HCT116 (cell line): ENCODE measurements around the gene SLC4A4. TPM values are rescaled to one million over a fixed set of nuclear protein-coding genes. Genes with fewer than 3 reads are reported as not detected.

ENCODE experiments used
- ATAC-seq: fragments of 200-7000 bp; cut with Tn5 transposase; 2 replicates; pipeline ENCODE4 v1.9.1; 2020; ENCODE audit warnings: mild to moderate bottlenecking, moderate library complexity
- BruUV-seq: library from RNA; stranded (reverse); fragments of 400-500 nt; replicated peaks from 2 replicates; lab custom pipeline; 2021; lab: Mats Ljungman, UMichigan
- CTCF ChIA-PET: fragments of 300-600 bp; sonication (Branson Sonifier 250); formaldehyde crosslinking; loops from one replicate; lab custom pipeline; 2021; ENCODE audit warnings: antibody characterized with exemption; lab: Charles Lee
- POLR2A ChIA-PET: fragments of 300-600, 350-600 bp; sonication (Branson Sonifier 250); formaldehyde crosslinking; loops from one replicate; lab custom pipeline; 2021; ENCODE audit warnings: antibody characterized with exemption; lab: Charles Lee
- RAD21 ChIA-PET, 2 experiments: fragments of 300-600 bp; sonication (Branson Sonifier 250); formaldehyde crosslinking; loops; one replicate each; lab custom pipeline; 2023; ENCODE audit warnings: low total read pairs in 2 of 2; ENCODE audit not compliant: uncharacterized antibody in 2 of 2, unreplicated experiment in 2 of 2, low non-redundant PET in 1 of 2; lab: Charles Lee
- DNase-seq: peaks from one replicate; pipeline ENCODE4 v3.0.0-alpha.2; 2010; ENCODE audit warnings: low read depth, low spot score
- H2AFZ ChIP-seq: fragments of 200-600 bp; shearing (Covaris generic), sonication (generic); 2 replicates; pipeline ENCODE4 v1.6.1; 2017; ENCODE audit warnings: low read depth, mixed run types, mixed read lengths, antibody characterized with exemption, low read length; ENCODE audit not compliant: poor library complexity, severe bottlenecking
- H3K27ac ChIP-seq: 2 replicates; pipeline ENCODE4 v1.5.1; 2012; ENCODE audit warnings: low read depth, low read length
- H3K27me3 ChIP-seq: fragments of 200-600 bp; sonication (generic); 2 replicates; pipeline ENCODE4 v1.6.1; 2016; ENCODE audit warnings: mixed run types, low read length, mixed read lengths; ENCODE audit not compliant: insufficient read depth
- H3K36me3 ChIP-seq, 2 experiments: fragments of 200-500 bp in 1 of 2; fragments of 200-600 bp in 1 of 2; sonication (Bioruptor generic) in 1 of 2; sonication (generic) in 1 of 2; 2 replicates each; pipeline versions ENCODE4 v1.5.1 to v1.6.1; 2014 to 2016; ENCODE audit warnings: low read length in 2 of 2, inconsistent platforms in 1 of 2, mixed read lengths in 1 of 2, mixed run types in 1 of 2; ENCODE audit not compliant: insufficient read depth in 2 of 2, control insufficient read depth in 1 of 2
- H3K4me1 ChIP-seq, 2 experiments: fragments of 200-600 bp in 1 of 2; sonication (generic) in 1 of 2; 2 replicates each; pipeline versions ENCODE4 v1.5.1 to v1.6.1; 2012 to 2017; ENCODE audit warnings: low read length in 2 of 2, inconsistent platforms in 1 of 2, mild to moderate bottlenecking in 1 of 2, mixed read lengths in 1 of 2, mixed run types in 1 of 2, moderate library complexity in 1 of 2; ENCODE audit not compliant: insufficient read depth in 2 of 2, control insufficient read depth in 1 of 2
- H3K4me2 ChIP-seq: fragments of 200-600 bp; sonication (generic); 2 replicates; pipeline ENCODE4 v1.6.1; 2017; ENCODE audit warnings: mixed run types, low read length, mixed read lengths
- H3K4me3 ChIP-seq, 2 experiments: fragments of 200-600 bp in 1 of 2; sonication (generic) in 1 of 2; replicated peaks in 1 of 2; 2 replicates each; pipeline ENCODE4 v1.5.1; 2011 to 2016; ENCODE audit warnings: low read length in 2 of 2, control low read depth in 1 of 2, low read depth in 1 of 2, mild to moderate bottlenecking in 1 of 2, mixed read lengths in 1 of 2, mixed run types in 1 of 2
- H3K79me2 ChIP-seq: fragments of 200-600 bp; sonication (generic); 2 replicates; pipeline ENCODE4 v1.6.1; 2017; ENCODE audit warnings: mild to moderate bottlenecking, mixed run types, low read length, moderate library complexity, mixed read lengths; ENCODE audit not compliant: insufficient read depth
- H3K9ac ChIP-seq: fragments of 200-600 bp; sonication (generic); 2 replicates; pipeline ENCODE4 v1.6.1; 2016; ENCODE audit warnings: low read length, mixed read lengths
- H3K9me2 ChIP-seq: fragments of 200-600 bp; sonication (generic), shearing (Covaris generic); 2 replicates; pipeline ENCODE4 v1.6.1; 2017; ENCODE audit warnings: mixed run types, mild to moderate bottlenecking, moderate library complexity; ENCODE audit not compliant: insufficient read depth
- H3K9me3 ChIP-seq, 2 experiments: fragments of 200-500 bp in 1 of 2; fragments of 200-600 bp in 1 of 2; sonication (Bioruptor generic) in 1 of 2; sonication (generic) in 1 of 2; 2 replicates each; pipeline ENCODE4 v1.6.1; 2014 to 2017; ENCODE audit warnings: low read length in 2 of 2, mixed read lengths in 2 of 2, inconsistent platforms in 1 of 2, low read depth in 1 of 2, mild to moderate bottlenecking in 1 of 2, mixed run types in 1 of 2, moderate library complexity in 1 of 2; ENCODE audit not compliant: control insufficient read depth in 1 of 2, insufficient read depth in 1 of 2
- H4K20me1 ChIP-seq: fragments of 200-600 bp; sonication (generic), shearing (Covaris generic); 2 replicates; pipeline ENCODE4 v1.6.1; 2017; ENCODE audit warnings: mixed run types, mild to moderate bottlenecking, moderate library complexity; ENCODE audit not compliant: insufficient read depth
- ATF3 ChIP-seq: IDR thresholded peaks from 2 replicates; pipeline ENCODE4 v1.6.1; 2012
- CBX3 ChIP-seq: IDR thresholded peaks from 2 replicates; pipeline ENCODE4 v1.6.1; 2012; ENCODE audit warnings: low read depth
- CTCF ChIP-seq, 3 experiments: fragments of 200-600 bp in 1 of 3; sonication (generic) in 1 of 3; IDR thresholded peaks in 2 of 3; conservative IDR thresholded peaks in 1 of 3; 2 replicates each; pipeline ENCODE4 v1.5.1; 2012 to 2017; ENCODE audit warnings: low read depth in 2 of 3, low read length in 2 of 3, antibody characterized with exemption in 1 of 3, borderline replicate concordance in 1 of 3, control low read depth in 1 of 3, mild to moderate bottlenecking in 1 of 3, mixed read lengths in 1 of 3, mixed run types in 1 of 3, moderate library complexity in 1 of 3; ENCODE audit not compliant: insufficient read depth in 1 of 3
- ZBTB33 ChIP-seq: IDR thresholded peaks from 2 replicates; pipeline ENCODE4 v1.6.1; 2011; ENCODE audit warnings: mild to moderate bottlenecking, low read length, moderate library complexity; ENCODE audit not compliant: insufficient replicate concordance; ENCODE audit errors: extremely low read depth
- ZFX ChIP-seq: fragments of 450-650 bp; IDR thresholded peaks from 2 replicates; pipeline ENCODE4 v1.6.1; 2017
- intact Hi-C: fragments of 100-400 bp; cut with micrococcal nuclease; formaldehyde crosslinking; loops from 2 replicates; pipeline ENCODE4 v1.10.0; 2022
- total RNA-seq: library from RNA; stranded (reverse); gene quantifications from one replicate; pipeline ENCODE4 v1.2.1, GENCODE V29; 2021; ENCODE audit not compliant: unreplicated experiment

SLC4A4 gene
- total RNA-seq, 1 experiment from 2014 or later: 0.30 TPM

- TF ChIP-seq ATF3 (no peak), ZFX (no peak), ZBTB33 (no peak)
Observed at GRCh38 chr4:71524756-71525155, 185.9 kb downstream of the SLC4A4 start (continued).

- ATAC-seq (peak; percentile 70), DNase-seq (peak; percentile 2)
- Histone ChIP-seq H3K9me2 (no peaks in the 10 kb centered on the region), H2AFZ (no peak overlapping the region), H3K27ac (no peak overlapping the region), H3K36me3 (no peaks in the 10 kb centered on the region), H3K4me1 (no peaks in the 10 kb centered on the region), H4K20me1 (no peaks in the 10 kb centered on the region), H3K4me2 (no peak overlapping the region), H3K27me3 (no peaks in the 10 kb centered on the region), H3K9me3 (no peaks in the 10 kb centered on the region), H3K4me3 (no peak overlapping the region), H3K9ac (no peak overlapping the region), H3K79me2 (no peaks in the 10 kb centered on the region)
- ChIA-PET CTCF (no interaction called here), RAD21 (no interaction called here), POLR2A (no interaction called here)
- BruUV-seq: no TSS peak
- TF ChIP-seq CTCF (IDR thresholded peaks at IDR 0.05 in 2 of 3, conservative IDR thresholded peaks at IDR 0.05 in 1 of 3; ENCODE audit: borderline replicate concordance in 1 of 3, insufficient read depth in 1 of 3, low read depth in 2 of 3, low read length in 2 of 3) (peak in 2 of 3 experiments; percentile 28 to 48; a peak in 3 of 6 replicates), CBX3 (no peak)
- intact Hi-C loops: no loop called here
Observed at GRCh38 chr4:71526637-71527406, 188.0 kb downstream of the SLC4A4 start.
